Ramos (cell line): ENCODE measurements around the gene OTULIN.

Experiments
- in situ Hi-C: fragments of 300-500 bp; cut with MboI; formaldehyde crosslinking; loops from one replicate; pipeline ENCODE4 v1.14.3; 2022; ENCODE audit warnings: low sequenced_read_pairs; ENCODE audit not compliant: unreplicated experiment

Gene OTULIN

DNA sequence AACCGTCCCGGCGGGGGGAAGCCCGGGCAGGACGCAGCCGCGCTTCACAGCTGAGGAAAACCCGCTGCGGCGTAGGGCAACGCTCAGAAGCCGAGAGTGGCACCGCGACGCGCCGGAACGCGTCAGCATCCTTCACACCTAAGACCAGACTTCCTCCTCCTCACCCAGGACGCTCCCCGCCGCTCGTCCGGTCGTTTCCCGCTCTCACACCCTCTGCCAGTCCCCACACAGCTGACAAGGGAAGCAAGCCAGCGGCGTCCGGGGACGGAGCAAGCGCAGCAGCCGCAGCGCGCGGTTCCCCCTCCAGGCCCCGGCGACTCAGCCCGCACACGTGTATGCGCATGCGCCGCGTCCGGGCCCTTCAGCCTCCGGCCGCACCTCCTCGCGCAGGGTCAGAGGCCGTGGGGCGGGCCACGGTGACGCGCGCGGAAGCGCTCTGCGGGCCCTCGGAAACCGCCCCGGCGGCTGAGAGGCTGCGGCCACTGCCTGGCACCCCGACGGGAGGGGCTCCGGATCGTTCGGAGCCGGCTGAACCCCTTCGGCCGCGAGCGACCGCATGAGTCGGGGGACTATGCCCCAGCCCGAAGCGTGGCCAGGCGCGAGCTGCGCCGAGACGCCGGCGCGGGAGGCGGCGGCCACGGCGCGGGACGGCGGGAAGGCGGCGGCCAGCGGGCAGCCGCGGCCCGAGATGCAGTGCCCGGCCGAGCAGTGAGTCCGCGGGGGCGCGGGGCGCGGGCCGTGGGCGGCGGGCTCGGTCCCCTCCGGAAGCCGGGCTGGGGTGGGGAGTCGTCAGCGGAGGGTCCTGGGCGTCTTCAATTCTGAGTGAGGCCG lies at the start of gene OTULIN:
Gene OTULIN, plus strand, starts transcription at position 449 of the 831 bp plus-strand sequence. Its CDS starts 108 bp downstream, at position 557.
- in situ Hi-C loops: no loop called here

- in situ Hi-C loops: no loop called here
These were observed 49.2 kb upstream of the OTULIN start for GRCh38 chr5:14615365-14615764.

GRCh38 chr5:14617441-14617840 lies 47.1 kb upstream of the OTULIN start:
- in situ Hi-C loops: no loop called here

DNA sequence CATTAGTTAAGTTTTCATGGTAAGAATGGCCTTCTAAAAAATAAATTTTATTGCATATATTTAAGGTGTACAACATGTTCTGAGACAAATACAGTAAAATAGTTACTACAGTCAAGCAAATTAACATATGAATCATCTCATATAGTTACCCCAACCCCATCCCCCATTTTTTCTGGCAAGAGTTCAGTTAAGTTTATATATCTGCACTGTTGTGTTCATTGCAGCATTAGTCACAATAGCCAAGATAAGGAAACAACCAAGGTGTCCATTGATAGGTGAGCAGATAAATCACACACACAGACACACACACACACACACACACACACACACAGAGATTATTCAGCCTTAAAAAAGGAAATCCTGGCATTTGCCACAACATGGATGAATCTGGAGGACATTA lies 37.2 kb upstream of the OTULIN start:
- in situ Hi-C loops: loop anchor here (25.0 kb wide), 1 partner anchor 265 kb away; no protein-coding TSS in a partner anchor

DNA sequence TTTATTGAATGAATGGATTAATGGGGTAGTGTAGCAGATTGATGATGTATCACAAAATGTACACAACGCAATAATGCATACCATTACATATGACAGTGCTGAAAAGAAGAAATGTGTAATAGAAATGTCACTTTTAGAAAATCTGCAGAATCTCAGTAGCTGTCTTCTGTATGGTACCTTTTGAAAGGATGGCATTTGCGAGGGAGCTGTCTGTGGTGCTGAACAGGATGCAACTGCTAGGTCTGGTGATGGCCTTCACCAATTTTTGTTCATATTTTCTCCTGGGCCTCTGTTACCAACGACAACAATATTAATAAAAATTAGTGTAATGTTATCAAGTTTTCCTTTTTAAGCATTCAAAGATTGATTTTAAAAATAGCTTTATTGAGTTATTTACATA lies 36.2 kb upstream of the OTULIN start:
- in situ Hi-C loops: loop anchor here (25.0 kb wide), 1 partner anchor 266 kb away; no protein-coding TSS in a partner anchor

GRCh38 chr5:14630671-14631070 lies 33.8 kb upstream of the OTULIN start:
- in situ Hi-C loops: loop anchor here (25.0 kb wide), 1 partner anchor 268 kb away; no protein-coding TSS in a partner anchor

- in situ Hi-C loops: loop anchor here (25.0 kb wide), 1 partner anchor 273 kb away; no protein-coding TSS in a partner anchor
These were observed 28.9 kb upstream of the OTULIN start for GRCh38 chr5:14635656-14636055.

DNA sequence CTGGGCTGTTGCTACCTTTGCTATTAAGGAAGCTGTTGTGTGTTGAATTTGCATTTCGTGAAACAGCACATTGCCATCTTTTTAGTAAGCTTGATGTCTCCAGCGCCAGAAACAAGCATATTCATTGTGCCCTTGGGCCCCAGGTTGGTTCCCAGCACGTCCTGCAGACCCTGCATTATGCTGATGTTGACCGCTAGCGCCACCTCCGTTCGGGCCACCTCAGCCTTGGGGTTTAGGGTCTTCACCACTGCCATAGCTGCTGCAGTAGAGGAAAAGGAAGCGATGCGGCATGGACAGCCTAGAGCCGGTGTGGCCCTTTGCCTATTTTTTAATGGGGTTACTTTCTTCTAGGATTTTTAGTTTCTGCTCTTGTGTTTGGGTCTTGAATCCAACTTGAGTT lies 23.8 kb upstream of the OTULIN start:
- in situ Hi-C loops: loop anchor here (25.0 kb wide), 1 partner anchor 278 kb away; no protein-coding TSS in a partner anchor

DNA sequence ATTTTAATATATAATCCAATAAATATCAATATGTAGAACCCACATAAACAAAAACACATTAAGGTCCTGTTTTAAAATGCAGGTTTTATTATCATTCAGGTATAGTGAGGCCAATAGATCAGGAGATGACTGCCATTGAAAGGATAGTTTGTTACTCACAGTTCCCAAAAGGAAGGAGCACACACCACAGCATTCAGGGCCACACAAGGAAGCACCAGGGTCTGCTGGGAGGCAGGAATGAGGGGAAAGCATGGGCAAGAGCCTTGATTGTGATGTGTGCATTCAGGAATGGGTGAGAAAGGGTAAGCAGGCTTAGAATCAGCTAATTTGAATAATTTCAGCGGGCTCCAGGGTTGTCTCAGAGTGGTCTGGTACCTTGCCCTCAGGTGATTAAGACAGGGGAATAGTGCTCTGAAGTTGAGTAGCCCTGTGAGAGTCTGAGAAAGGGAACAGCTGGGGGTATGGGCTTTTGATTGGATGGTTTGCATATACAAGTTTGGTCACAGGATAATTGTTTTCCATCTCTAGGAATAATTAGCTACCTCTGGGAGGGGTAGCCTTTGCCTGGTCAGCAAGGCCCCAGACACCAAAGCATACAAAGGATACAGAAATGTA lies 19.8 kb upstream of the OTULIN start:
- in situ Hi-C loops: loop anchor here (25.0 kb wide), 1 partner anchor 282 kb away; no protein-coding TSS in a partner anchor

DNA sequence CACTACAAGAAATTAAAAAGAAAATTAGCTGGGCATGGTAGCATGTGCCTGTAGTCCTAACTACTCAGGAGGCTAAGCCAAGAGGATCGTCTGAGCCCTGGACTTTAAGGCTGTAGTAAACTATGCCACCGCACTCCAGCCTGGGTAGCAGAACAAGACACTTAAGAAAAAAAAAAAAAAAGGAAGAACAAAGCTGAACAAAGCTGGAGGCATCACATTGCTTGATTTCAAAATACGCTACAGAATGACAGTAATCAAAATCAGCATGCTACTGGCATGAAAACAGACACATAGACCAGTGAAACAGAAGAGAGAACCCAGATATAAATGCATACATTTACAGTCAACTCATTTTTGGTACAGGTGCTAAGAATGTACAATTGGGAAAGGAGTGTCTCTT lies 14.5 kb upstream of the OTULIN start:
- in situ Hi-C loops: no loop called here

- in situ Hi-C loops: no loop called here
These were observed 9.3 kb upstream of the OTULIN start for GRCh38 chr5:14655146-14655741.

DNA sequence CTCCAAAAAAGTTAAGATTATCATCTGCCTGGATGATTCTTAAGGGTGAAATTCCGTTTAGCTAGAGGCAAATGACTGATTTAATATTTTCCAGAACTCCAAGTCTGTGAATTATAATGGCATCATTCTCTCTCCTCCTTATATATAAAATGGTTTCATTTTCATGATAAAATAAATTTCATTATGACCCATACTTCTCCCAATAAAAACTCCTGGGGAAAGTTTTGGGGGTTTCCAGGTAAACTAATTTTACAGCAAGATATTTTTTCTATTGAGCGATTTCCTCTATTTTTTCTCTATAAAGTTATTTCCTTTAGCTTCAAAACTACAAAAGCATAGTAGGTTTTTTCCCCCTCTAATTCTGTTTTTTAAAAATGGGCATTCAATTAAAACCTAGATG lies 7.6 kb upstream of the OTULIN start:
- in situ Hi-C loops: no loop called here

DNA sequence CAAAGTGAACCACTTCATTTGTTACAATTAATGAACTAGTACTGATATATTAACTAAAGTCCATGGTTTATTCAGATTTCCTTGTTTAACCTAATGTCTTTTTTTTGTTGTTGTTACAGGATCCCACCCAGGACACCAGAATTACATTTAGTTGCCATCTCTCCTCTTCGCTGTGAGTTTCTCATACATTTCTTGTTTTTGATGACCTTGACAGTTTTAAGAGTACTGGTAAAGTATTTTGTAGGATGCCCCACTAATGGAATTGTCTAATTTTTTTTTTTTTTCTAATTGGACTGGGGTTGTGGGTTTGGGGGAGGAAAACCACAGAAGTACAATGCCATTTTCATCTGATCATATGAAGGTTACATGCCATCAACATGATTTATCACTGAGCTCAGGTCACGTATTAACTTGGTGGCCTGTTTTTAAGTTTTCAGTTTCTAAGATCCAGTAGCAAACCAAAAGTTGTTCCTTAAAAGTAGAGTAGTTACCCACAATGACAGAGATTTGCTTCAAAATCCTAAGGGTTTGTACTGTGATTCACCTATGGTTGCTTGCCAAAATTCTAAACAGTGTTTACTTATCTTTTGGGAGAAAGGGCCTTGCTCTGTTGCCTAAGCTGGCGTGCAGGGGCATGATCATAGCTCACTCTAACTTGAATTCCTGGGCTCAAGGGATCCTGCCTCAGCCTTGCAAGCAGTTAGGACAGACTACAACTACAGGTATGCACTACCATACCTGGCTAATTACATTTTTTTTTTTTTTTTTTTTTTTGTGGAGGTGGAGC lies 4.5 kb upstream of the OTULIN start:
- in situ Hi-C loops: no loop called here

- in situ Hi-C loops: no loop called here
These were observed 3.7 kb upstream of the OTULIN start for GRCh38 chr5:14660833-14661232.

GRCh38 chr5:14662721-14663260 lies 1.7 kb upstream of the OTULIN start:
- in situ Hi-C loops: no loop called here

- in situ Hi-C loops: no loop called here
These were observed 716 bp upstream of the OTULIN start for GRCh38 chr5:14663734-14664269.

- in situ Hi-C loops: no loop called here
These were observed 744 bp downstream of the OTULIN start for GRCh38 chr5:14665101-14665822.

- in situ Hi-C loops: no loop called here
These were observed 1.4 kb downstream of the OTULIN start for GRCh38 chr5:14665949-14666348.

DNA sequence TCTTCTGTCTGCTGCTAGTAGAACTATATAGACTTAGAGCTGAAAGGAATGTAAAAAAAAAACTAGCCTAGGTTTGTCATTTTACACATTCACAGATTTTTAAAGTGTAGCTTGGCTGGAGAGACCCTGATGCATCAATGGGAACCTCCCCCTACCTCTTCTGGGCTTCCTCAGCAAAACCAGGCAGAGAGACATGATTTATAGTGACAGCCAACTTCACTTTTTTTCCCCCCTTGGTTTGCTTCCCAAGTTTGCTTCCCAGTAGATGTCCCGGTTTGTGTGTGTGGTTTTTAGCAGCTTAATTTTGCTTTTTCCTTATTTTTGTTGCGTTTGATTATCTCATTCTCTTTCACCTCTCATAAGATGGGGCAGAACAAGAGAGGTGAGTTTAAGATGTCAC lies 1.8 kb downstream of the OTULIN start:
- in situ Hi-C loops: no loop called here
